Panc1 (cell line): ENCODE results near the gene CDKN2B-AS1.

Source experiments
- CTCF ChIP-seq: fragments of 450-650 bp; IDR thresholded peaks from 2 replicates; pipeline ENCODE4 v1.5.1; 2017; ENCODE audit warnings: mild to moderate bottlenecking
- POLR2AphosphoS5 ChIP-seq: IDR thresholded peaks from 2 replicates; pipeline ENCODE4 v1.6.1; 2012; ENCODE audit warnings: mild to moderate bottlenecking, low read depth, low read length, moderate library complexity
- SIN3A ChIP-seq: IDR thresholded peaks from 2 replicates; pipeline ENCODE4 v1.6.1; 2012; ENCODE audit warnings: low read depth, mild to moderate bottlenecking, low read length, moderate library complexity, borderline replicate concordance; ENCODE audit not compliant: insufficient read depth

DNA sequence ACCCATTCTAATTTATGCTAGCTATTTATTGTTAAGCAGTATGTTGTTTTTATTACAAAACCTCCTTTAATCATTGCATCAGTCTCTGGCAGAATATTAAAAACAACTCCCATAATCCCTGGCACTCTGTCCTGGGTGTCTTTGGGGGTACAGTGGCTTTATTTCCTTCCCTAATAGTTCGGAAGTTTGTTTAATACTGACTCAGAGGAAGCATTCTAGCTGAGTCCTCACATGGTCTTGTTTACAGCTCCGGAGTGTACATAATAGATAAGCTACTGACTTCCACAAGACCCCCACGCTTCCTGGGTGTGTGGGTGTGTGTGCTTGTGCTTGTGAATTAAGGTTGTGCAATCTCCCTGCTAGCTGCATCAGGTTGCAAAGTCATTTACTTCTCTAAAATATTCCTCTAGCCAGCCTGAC, 164.3 kb downstream of the CDKN2B-AS1 start:
- TF ChIP-seq CTCF (no peak), POLR2AphosphoS5 (no peak), SIN3A (no peak)
